Measurements from ENCODE around the gene UQCR10. TPM values are rescaled to one million over a fixed set of nuclear protein-coding genes. Genes with fewer than 3 reads are reported as not detected.

UQCR10 gene
- polyA plus RNA-seq, 10 donors, result 112 to 135 (median 121) TPM

GRCh38 chr22:29793396-29793795, 26.2 kb downstream of the UQCR10 start:
- DNase-seq, result no peak

DNA sequence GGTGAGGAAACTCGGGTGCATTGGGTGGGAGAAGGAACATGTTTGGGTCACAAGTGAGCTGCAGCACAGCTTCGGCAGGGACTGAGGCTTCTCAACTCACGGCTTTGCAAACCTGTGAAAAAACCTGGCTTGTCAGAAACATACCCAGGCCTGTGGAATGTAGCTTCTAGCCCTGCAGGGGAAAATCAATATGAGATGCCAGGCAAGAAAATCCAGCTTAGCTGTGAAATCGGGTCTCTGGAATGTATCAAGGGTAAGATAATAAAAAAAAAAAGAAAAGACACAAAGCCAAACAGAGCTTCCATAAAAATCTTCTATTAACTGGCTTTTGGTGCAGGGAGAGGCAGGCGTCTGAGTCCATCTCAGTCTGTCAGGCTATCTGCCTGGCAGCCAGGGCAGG, 28.5 kb downstream of the UQCR10 start:
- no peak for DNase-seq

DNA sequence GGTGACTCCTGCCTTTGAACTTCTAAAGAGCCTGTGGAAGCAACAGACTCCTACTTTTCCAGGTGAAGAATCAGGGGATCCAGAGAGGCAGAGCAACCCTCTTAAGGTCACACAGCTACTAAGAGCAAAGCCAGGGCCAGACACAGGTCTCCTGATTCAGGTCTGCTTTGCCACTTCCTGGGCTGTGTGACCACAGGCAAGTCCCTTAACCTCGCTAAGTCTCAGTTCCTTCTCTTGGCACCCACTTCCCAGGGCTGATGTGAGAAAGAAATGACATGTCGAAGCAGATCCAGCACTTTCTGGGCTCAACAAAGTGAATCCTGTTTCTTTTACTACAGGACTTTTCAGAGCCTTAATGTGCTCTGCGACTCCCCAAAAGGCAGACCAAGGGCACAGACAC, 30.2 kb downstream of the UQCR10 start:
- no peak for DNase-seq

DNA sequence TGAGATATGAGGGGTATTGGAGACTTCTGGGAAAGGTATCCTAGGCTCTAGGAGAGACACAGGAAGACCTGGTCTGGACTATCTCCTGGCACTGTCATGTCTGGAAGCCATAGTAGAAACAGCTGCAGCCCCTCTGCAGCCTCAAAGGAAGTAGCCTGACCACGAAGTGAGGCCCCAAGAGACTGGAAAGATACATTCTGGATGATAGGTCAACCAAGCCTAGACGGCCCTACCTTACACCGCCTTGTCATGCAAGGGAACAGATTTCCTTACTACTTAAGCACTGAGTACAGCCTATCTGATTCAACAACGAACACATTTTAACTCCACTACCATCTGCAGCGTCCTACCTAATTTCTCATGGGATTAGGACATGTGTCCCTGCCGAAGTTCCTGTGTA, 31.1 kb downstream of the UQCR10 start:
- no peak for DNase-seq

GRCh38 chr22:29798801-29799200, 31.6 kb downstream of the UQCR10 start:
- no peak for DNase-seq

GRCh38 chr22:29799217-29799680, 32.1 kb downstream of the UQCR10 start:
- DNase-seq, result peak in 1 of 3 donors; percentile 65

DNA sequence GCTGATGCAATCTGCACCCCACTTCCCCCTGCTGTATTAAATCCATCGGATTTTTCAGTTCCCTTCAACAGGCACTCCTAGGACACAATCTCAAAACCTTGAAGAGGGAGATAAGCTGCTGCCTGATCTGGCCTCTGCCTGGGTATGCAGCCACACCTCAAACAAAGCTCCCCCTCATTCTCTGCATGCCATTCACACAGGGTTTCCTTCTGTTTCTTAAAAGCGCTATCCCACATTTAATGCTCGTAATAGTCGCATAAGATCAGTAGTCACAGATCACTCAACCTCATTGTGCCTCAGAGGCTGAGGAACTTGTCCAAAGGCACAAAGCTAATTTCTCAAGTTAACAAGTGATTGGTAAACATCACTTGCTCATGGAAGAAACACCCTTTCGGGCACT, 34.0 kb downstream of the UQCR10 start:
- DNase-seq, result no peak

DNA sequence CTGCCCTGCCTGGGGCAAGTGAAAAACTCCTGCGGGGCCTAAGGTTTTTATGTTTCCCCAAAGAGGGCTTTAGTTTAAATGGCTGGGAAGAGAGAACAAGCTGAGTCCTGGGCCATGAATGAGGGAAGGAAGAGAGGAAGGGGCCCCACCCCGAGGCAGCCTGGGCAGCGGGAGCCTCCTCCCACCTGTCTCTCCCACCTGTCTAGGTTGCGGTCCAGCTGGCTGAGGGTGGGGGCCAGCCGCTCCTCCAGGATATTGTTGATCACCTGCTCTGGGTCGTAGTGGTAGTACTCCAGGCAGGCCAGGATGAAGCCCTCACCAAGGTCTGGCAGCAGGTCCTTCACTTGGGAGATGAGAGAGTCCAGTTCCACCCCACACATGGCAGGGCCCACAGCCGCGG, 34.6 kb downstream of the UQCR10 start:
- DNase-seq, result no peak

- DNase-seq, result no peak
Observed at GRCh38 chr22:29803190-29803589, 36.0 kb downstream of the UQCR10 start.

DNA sequence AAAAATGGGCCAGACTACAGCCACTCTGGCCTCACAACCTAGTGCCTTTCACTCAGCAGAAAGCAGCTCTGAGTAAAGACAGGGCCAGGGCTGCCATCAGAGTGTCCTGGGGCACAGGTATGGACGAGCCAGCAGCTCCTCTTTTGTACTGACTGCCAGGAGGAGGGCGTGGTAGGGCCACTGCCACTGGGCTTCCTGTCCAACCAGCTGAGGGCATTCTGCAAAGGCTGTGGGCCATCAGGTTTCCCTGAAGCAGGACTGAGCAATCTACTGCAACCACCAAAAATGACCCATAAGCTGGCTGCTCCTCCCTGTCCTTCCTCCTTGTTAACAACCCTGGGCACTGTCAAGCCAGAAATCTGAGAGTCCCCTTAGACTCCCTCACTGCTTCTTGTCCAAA, 37.8 kb downstream of the UQCR10 start:
- DNase-seq, result no peak

DNA sequence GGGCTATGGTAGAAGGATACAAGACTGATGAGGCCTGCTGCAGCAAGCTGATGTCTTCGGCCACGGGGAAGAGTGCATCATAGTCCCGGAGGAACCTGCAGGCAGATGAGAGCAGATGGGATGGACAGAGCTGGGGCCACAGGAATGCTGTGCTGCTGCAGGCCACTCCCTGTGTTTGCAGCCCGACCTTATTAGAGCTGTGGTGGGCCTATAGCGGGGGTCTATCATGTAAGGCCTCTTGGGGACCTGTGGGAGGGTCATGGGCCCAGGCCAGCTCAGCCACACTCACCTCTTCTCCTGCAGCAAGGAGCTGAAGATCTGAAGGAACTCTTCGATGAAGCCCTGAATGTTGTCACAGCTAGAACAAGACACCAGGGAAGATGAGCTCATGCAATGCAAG, 39.0 kb downstream of the UQCR10 start:
- DNase-seq, result peak in 1 of 3 donors; percentile 69

DNA sequence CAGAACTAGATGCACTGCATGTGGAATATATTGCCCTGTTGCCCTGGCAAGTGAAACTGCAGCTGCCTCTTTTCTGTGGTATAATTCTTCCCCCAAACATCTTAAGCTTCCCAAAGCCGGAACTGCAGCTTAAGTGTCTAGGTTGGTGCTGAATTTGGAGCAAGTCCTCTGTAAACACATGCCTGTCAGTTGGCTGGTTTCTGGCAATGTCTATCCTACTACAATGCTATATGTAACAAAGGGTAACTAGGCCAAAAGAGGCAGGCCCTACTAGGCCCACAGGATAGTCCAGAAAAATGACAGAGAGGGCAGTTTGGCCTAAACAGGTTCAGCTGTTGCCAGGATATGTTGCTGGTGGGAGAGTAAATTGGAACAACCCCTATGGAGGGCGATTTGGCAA, 43.0 kb downstream of the UQCR10 start:
- DNase-seq, result peak in 1 of 3 donors; percentile 52

DNA sequence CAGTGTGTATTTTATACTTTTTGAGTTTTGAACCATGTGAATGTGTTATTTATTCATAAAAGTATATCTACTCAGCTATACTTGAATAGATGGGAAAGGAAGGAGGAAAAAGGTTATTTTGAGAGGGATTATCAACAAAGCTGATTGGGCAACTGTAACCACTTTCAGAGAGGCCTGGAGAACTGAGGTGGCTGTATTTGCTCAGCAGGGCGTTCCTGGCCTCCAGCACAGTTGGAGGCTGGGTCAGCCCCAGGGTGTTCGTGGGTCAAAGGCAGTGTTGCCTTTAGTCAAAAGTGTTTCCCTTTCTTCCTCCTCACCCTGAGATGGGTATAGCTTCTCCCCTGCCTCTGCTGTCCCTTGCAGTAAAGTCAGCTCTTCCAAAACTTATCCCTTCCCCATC, 44.2 kb downstream of the UQCR10 start:
- no peak for DNase-seq

DNA sequence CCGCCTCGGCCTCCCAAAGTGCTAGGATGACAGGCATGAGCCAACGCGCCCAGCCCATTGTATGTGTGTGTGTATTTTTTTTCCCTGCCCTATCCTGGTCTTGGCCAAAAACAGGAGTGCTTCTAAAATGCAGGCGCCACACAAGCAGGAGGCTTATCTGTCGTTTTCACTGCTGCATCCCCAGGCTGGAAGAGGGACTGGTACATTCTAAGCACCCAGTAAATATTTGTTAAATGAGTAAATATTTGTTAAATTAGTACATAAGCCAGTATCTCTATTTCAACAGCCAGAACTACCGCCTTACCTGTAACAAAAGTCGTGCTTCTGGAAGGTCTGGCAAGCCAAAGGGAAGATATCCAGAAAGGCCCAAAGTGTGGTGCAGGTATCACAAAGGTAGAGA, 46.0 kb downstream of the UQCR10 start:
- DNase-seq, result no peak

DNA sequence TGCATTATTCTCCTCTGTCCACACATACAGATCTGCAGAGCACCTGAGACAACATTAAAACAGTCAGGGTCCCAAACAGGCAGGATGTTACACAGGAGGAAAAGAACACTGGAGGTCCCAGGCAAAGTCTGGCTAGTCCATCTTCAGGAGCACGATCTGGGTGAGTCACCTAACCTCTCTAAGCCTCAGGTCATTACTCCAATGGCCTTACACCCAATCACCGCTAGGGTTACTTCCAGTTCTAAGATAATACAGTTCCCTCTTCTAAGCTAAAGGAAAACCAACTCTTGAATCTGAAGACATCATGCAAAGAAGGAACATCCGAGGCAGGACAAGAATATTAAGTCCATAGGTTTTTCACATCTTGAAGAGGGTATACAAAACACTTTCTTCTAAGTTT, 46.4 kb downstream of the UQCR10 start:
- DNase-seq, result no peak

DNA sequence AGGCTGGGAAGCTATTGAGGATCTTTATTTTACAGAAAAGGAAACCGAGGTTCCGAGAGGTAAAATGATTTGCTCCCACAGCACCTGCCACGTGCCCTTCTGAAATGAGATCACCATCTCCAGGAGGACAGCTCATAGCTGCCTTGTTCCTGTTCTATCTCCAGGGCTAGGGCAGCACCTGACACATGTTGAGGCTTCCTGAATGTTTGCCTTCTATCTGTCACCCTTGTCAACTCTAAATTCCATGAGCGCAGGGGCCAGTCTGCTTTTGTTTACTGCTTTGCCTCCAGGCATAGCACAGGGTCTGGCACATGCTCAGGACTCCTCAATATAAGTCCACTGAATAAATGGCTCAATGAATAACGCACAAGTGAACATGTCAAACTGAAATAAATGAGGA, 46.8 kb downstream of the UQCR10 start:
- no peak for DNase-seq

DNA sequence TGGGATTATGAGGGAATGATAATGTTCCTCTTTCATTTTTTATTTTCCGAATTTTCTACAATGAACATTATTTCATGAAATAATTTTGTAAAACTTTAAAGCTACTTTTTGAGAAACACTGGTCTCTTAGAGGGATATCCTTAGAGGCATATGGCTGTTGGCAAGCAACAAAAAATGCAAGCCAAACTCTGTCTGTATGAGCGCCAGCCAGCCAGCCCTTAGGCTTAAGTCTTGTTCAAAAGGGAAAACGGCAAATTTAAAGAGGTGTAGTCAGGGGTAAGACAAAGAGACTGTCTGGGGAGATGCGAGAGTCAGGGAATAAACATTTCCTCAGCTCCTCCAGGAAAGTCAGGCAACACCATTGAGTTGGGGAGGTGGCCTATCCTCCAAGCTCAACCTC, 48.4 kb downstream of the UQCR10 start:
- DNase-seq, result no peak

DNA sequence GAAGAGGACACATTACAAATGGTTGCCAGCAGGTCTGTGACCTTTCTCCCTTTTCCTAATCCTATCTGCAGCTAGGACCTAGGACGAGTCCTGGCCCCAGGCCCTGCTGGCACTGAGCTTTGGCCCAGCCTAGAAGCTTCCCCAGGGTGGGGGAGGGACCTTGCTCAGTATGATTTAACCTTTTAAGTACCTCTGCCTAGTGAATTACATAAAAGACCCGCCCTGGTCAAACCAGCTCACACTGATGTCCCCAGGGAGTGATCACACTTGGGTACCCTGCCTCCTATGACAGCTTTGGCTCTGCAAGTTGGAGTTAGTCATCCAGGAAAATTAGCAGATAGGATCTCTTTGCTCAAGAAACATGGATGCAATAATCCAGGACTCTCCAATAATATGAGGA, 49.0 kb downstream of the UQCR10 start:
- peak in 1 of 3 donors; percentile 37 for DNase-seq

DNA sequence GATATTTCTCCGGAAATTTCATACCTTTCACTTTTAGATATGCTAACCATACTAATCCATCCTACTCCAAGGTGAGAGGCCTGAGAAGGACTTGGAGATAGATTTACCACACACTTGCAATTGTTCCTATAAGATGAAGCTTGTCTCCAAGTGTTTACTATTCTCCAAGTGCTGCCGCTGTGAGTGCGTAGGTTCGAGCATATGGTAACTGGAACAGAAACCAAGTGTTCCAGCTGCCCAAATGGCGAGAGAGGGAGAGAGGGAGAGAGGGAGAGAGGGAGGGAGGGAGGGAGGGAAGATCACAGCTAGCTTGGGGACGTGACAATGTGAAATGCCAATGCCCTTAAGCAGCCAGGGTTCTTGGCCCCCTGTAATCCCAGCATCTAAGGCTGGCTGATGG, 49.4 kb downstream of the UQCR10 start:
- no peak for DNase-seq

- DNase-seq, result no peak
Observed at GRCh38 chr22:29816980-29817379, 49.8 kb downstream of the UQCR10 start.

GRCh38 chr22:29817724-29818123, 50.6 kb downstream of the UQCR10 start:
- no peak for DNase-seq

GRCh38 chr22:29819501-29819900, 52.3 kb downstream of the UQCR10 start:
- DNase-seq, result no peak
